Activated naive CD4-positive, alpha-beta T cell treated with anti-CD3 and anti-CD28 coated beads for 36 hours (primary cell): ENCODE measurements around the gene BCL6B. TPM values are rescaled to one million over a fixed set of nuclear protein-coding genes. Genes with fewer than 3 reads are reported as not detected.
A peak's percentile ranks its signal among the peaks of the same experiment; 100 is the strongest.

Source experiments
- CTCF ChIA-PET: fragments of 350-600 bp; sonication (Branson Sonifier 250); formaldehyde crosslinking; loops from one replicate; lab custom pipeline; 2021; ENCODE audit warnings: antibody characterized with exemption; lab: Charles Lee
- DNase-seq: peaks from one replicate; pipeline ENCODE4 v3.0.0-alpha.2; 2020
- H3K27ac Mint-ChIP-seq: one replicate; pipeline ENCODE4 v1.8.0; 2021; ENCODE audit warnings: mild to moderate bottlenecking, mixed read lengths
- H3K27me3 Mint-ChIP-seq: one replicate; pipeline ENCODE4 v1.8.0; 2021; ENCODE audit warnings: low read depth, mixed read lengths
- H3K36me3 Mint-ChIP-seq: one replicate; pipeline ENCODE4 v1.8.0; 2021; ENCODE audit warnings: low read depth, mixed read lengths
- H3K4me1 Mint-ChIP-seq: one replicate; pipeline ENCODE4 v1.8.0; 2021; ENCODE audit warnings: low read depth, mixed read lengths
- H3K4me3 Mint-ChIP-seq: one replicate; pipeline ENCODE4 v1.8.0; 2021; ENCODE audit warnings: mild to moderate bottlenecking, moderate library complexity, mixed read lengths
- H3K9me3 Mint-ChIP-seq: one replicate; pipeline ENCODE4 v1.8.0; 2021; ENCODE audit warnings: mixed read lengths
- intact Hi-C: fragments of 100-400 bp; cut with micrococcal nuclease; formaldehyde crosslinking; loops from one replicate; pipeline ENCODE4 v1.15.1; 2023
- total RNA-seq, 2 experiments: library from RNA; stranded (reverse); gene quantifications; one replicate each; pipeline ENCODE4 v1.2.3, GENCODE V29; 2021

The BCL6B gene
- total RNA-seq, 2 experiments from 2014 or later = 0.62 to 0.74 TPM

DNA sequence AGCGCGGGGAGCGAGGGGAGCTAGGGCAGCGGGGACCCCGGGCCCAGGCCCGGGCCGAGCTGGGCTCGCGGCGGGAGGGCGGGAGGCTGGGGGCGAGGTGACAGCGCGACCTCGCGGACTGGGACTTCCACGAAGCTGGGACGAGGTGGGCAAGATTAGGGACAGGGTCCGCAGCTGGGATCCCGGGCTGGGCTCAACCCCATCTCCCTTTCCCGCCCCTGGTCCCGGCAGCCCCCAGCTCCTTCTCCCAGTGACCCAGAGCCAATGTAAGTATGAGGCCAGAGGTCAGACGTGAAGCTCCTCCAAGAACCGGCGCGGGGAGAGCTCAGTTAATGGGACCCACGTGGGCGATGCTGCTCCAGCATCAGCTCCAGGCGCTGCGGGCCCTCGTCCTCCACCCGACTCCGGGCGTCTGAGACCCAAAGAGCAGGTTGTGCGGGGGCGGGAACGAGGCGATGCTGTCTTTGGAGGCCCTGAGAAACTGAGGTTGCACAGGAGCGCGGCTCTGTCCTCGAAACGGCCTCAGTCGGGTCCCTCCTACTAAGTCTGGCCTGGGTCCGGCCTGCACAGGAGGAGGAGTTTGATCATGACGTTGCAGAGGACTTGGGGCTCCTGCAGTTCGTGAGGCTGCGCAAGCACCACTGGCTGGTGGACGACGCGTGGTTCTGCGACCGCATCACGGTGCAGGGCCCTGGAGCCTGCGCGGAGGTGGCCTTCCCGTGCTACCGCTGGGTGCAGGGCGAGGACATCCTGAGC, 26.4 kb upstream of the BCL6B start:
- intact Hi-C loops = no loop called here
- Mint-ChIP-seq H3K36me3 (peaks cover 15% of the 10 kb centered on the region), H3K27ac (no peak overlapping the region), H3K9me3 (no peaks in the 10 kb centered on the region), H3K4me3 (no peak overlapping the region), H3K27me3 (no peaks in the 10 kb centered on the region), H3K4me1 (no peaks in the 10 kb centered on the region)
- DNase-seq = no peak
- CTCF ChIA-PET = interaction anchor here (0.7 to 4.8 kb wide), 3 partner anchors 8 to 87 kb away, joined by 3 to 19 read pairs (median 5); no protein-coding TSS in a partner anchor

DNA sequence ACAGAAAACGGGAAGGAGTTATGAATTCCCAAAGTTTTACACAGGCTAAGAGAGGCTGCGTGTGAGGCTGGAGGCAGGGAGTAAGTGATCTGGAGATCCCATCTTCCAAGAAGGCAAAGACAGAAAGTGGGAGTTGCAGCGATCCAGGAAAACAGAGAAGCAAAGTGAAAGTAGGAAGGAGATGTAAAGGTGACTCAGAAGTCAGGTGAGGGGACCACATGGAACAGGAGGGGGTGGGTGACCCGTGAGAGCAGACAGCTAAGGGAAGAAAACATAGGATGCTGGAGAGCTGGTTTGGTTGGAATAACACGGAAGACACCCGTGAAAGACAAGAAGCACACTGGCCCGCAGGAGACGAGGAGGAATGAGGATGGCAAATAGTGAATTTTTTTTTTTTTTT, 25.7 kb upstream of the BCL6B start:
- DNase-seq = no peak
- no peaks in the 10 kb centered on the region for H3K27me3 Mint-ChIP-seq
- no peak overlapping the region for H3K4me3 Mint-ChIP-seq
- peaks cover 17% of the 10 kb centered on the region for H3K36me3 Mint-ChIP-seq
- intact Hi-C loops = no loop called here
- no peaks in the 10 kb centered on the region for H3K4me1 Mint-ChIP-seq
- no peak overlapping the region for H3K27ac Mint-ChIP-seq
- CTCF ChIA-PET = no interaction called here
- H3K9me3 Mint-ChIP-seq = no peaks in the 10 kb centered on the region

DNA sequence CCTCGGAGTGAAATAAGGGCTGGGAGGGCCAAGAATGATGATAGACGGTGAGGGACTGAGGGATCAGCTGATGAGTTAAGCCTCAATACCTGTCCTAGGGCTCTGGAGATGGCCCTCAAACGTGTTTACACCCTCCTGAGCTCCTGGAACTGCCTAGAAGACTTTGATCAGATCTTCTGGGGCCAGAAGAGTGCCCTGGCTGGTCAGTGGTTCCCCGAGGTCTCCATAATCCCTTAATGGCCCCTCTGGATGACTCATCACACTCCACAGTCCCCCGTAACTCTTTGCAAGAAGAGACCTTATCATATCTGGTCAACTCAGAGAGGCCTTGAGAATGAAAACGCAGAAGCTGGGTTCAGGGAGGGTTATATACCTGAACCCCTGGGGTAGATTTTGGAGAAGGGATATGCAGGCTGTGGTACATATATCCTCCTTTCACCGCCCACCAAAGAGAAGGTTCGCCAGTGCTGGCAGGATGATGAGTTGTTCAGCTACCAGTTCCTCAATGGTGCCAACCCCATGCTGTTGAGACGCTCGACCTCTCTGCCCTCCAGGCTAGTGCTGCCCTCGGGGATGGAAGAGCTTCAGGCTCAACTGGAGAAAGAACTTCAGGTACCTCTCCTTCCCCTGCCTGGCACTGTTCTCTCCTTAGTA, 23.9 kb upstream of the BCL6B start:
- Mint-ChIP-seq H3K27ac (no peak overlapping the region), H3K27me3 (no peaks in the 10 kb centered on the region), H3K9me3 (no peaks in the 10 kb centered on the region), H3K4me3 (no peak overlapping the region), H3K36me3 (peaks cover 17% of the 10 kb centered on the region), H3K4me1 (no peaks in the 10 kb centered on the region)
- intact Hi-C loops = no loop called here
- no peak for DNase-seq
- CTCF ChIA-PET = interaction anchor here (0.6 to 1.8 kb wide), 6 partner anchors 23 to 129 kb away, joined by 3 to 8 read pairs (median 6); no protein-coding TSS in a partner anchor

DNA sequence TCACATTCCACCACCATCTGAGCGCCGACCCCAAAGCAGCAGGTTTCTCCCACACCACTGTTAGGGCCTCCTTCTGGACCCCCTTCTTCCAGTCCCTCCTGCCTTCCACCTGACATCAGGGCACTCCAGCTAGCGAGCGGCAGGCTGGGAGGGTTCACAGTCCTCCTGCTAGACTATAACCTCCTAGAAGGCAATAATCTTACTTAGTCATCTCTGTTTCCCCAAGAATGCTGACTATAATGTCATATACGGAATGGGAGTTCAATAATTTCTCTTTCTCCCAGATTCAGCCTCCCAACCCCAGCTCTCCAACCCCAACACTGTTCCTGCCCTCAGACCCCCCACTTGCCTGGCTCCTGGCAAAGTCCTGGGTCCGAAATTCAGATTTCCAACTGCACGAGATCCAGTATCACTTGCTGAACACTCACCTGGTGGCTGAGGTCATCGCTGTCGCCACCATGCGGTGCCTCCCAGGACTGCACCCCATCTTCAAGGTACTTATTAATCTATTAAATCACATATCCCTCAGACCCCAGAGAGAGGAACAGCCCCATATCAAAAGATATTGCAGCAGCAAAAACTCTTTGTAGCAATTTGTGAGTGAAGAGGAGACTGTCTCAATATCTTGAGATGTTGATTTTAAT, 21.4 kb upstream of the BCL6B start:
- H3K4me1 Mint-ChIP-seq = peaks cover 6% of the 10 kb centered on the region
- intact Hi-C loops = no loop called here
- H3K36me3 Mint-ChIP-seq = peaks cover 19% of the 10 kb centered on the region
- peak; percentile 66 for DNase-seq
- CTCF ChIA-PET = interaction anchor here (0.8 to 1.7 kb wide), 4 partner anchors 9 to 87 kb away, joined by 3 to 4 read pairs (median 4); no protein-coding TSS in a partner anchor
- H3K27ac Mint-ChIP-seq = no peak overlapping the region
- no peaks in the 10 kb centered on the region for H3K9me3 Mint-ChIP-seq
- no peaks in the 10 kb centered on the region for H3K27me3 Mint-ChIP-seq
- H3K4me3 Mint-ChIP-seq = no peak overlapping the region

DNA sequence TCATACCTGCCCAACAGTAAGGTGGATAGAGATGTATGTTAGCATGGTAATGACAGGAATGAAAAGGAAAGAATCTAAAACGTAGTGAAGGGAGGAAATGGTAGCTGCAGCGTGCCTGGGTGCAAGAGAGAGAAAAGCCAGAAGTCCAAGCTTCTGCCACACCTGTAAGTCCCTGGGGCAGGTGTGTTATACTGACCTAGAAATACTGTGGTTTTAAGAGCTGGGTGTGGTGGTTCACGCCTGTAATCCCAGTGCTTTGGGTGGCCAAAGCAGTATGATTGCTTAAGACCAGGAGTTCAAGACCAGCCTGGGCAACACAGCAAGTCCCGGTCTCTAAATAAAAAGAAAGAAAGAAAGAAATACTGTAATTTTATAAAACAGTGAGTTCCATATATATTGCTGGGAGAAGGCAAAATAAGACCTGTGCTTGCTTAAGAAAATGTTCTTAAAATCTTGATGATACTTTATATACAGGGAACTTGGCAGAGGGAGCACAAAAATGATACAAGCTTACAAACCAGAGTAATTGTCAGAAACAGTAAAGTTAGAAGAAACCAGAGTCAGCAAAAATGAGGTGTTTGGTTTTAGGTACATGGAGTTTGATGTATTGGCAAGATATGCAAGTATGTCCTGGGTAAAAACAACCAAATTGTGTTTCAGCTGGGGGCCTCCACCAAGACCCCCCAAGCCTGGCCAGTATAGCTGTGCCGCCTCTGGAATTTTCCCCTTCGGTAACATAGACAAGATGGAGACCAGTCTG, 20.4 kb upstream of the BCL6B start:
- H3K27me3 Mint-ChIP-seq = no peaks in the 10 kb centered on the region
- DNase-seq = no peak
- intact Hi-C loops = no loop called here
- H3K36me3 Mint-ChIP-seq = peaks cover 16% of the 10 kb centered on the region
- H3K4me3 Mint-ChIP-seq = no peak overlapping the region
- CTCF ChIA-PET = interaction anchor here (0.8 to 8.4 kb wide), 6 partner anchors 17 to 530 kb away, joined by 3 to 129 read pairs (median 4); no protein-coding TSS in a partner anchor
- peaks cover 6% of the 10 kb centered on the region for H3K4me1 Mint-ChIP-seq
- H3K9me3 Mint-ChIP-seq = no peaks in the 10 kb centered on the region
- no peak overlapping the region for H3K27ac Mint-ChIP-seq

DNA sequence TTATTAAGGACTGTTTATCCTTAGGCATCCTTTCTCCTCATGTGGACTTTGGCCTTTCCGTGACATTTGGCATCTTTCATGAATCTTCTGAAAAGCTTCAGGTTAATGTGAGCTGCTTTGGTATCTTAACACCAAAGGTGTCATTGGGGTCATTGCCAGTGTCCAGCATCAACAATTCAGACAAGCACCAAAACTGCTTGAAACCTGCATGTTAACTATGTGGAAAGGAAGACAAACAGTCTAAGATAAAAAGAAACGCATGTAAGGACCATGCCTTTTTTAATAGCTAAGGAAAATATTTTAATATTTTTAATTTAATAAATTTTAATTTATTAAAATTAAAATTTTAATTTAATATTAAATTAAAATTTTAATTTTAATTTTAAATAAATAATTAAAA, 19.1 kb upstream of the BCL6B start:
- intact Hi-C loops = loop anchor here (1.0 to 2.0 kb wide), 4 partner anchors 19 to 337 kb away; no protein-coding TSS in a partner anchor
- H3K27ac Mint-ChIP-seq = no peak overlapping the region
- peaks cover 14% of the 10 kb centered on the region for H3K36me3 Mint-ChIP-seq
- no peak overlapping the region for H3K4me3 Mint-ChIP-seq
- no peak for DNase-seq
- no peaks in the 10 kb centered on the region for H3K9me3 Mint-ChIP-seq
- CTCF ChIA-PET = interaction anchor here (0.8 to 8.4 kb wide), 24 partner anchors 10 to 532 kb away, joined by 3 to 129 read pairs (median 6); partner anchors contain the start of gene ALOX12
- H3K4me1 Mint-ChIP-seq = peaks cover 6% of the 10 kb centered on the region
- no peaks in the 10 kb centered on the region for H3K27me3 Mint-ChIP-seq

DNA sequence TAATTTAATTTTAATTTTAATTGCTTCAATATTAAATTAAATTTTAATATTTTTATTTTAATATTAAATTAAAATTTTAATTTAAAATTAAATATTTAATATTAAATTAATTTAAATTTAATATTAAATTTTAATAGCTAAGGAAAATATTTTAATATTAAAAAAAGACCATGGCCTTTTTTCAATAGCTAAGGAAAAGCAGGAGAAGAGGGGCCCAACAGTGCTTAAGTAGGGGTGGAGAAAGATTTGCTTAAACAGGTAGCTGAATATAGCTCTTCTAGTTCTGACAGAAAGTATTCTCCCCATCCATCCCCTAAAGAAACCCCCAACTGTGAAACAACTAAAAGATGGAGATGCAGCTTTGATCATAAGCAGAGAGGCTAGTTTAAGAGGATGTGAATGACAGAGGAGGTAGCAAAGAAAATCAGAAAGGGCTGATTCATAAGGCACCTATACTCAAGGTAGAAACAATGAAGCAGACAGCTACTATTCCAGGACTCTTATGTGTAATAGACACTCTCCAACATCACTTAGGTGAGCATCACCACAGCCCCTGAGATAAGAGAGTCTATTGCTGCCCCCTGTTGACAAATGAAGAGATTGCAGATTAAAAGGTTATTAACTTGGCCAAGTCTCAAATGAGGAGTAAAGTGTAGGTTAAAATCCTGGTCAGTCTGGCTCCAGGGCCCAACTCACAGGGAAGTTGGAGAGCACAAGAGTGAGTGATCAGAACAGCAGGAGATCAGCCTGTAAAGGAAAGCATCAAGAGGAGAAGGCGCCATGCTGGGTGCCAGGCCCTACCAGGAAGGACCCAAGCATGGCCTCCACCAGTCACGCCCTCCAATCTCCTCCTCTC, 18.2 kb upstream of the BCL6B start:
- no peak overlapping the region for H3K4me3 Mint-ChIP-seq
- CTCF ChIA-PET = interaction anchor here (0.6 to 8.4 kb wide), 34 partner anchors 11 to 367 kb away, joined by 3 to 129 read pairs (median 5); partner anchors contain the start of genes ALOX12 and XAF1
- H3K27me3 Mint-ChIP-seq = no peaks in the 10 kb centered on the region
- peaks cover 14% of the 10 kb centered on the region for H3K4me1 Mint-ChIP-seq
- intact Hi-C loops = loop anchor here (1.0 to 2.0 kb wide), 4 partner anchors 18 to 338 kb away; no protein-coding TSS in a partner anchor
- no peaks in the 10 kb centered on the region for H3K9me3 Mint-ChIP-seq
- DNase-seq = peak; percentile 53
- no peak overlapping the region for H3K27ac Mint-ChIP-seq
- H3K36me3 Mint-ChIP-seq = peaks cover 12% of the 10 kb centered on the region

DNA sequence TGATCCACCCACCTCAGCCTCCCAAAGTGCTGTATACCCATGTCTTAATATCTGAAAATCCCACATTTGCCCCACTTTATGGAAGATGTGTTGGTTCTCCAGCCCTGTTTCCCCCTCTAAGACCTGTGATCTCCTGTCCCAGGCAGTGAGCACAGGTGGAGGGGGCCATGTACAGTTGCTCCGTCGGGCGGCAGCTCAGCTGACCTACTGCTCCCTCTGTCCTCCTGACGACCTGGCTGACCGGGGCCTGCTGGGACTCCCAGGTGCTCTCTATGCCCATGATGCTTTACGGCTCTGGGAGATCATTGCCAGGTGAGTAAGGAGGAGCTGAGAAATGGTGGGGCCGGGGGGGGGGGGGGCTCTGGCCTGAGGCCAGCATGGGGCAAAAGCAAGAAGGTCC, 17.1 kb upstream of the BCL6B start:
- CTCF ChIA-PET = interaction anchor here (0.7 to 8.4 kb wide), 10 partner anchors 12 to 386 kb away, joined by 3 to 129 read pairs (median 8); partner anchors contain the start of gene ALOX12
- intact Hi-C loops = loop anchor here (2.0 kb wide), 1 partner anchor 163 kb away; no protein-coding TSS in a partner anchor
- Mint-ChIP-seq H3K9me3 (no peaks in the 10 kb centered on the region), H3K4me1 (peaks cover 25% of the 10 kb centered on the region), H3K27me3 (no peaks in the 10 kb centered on the region), H3K27ac (no peak overlapping the region), H3K36me3 (peaks cover 9% of the 10 kb centered on the region), H3K4me3 (no peak overlapping the region)
- no peak for DNase-seq

DNA sequence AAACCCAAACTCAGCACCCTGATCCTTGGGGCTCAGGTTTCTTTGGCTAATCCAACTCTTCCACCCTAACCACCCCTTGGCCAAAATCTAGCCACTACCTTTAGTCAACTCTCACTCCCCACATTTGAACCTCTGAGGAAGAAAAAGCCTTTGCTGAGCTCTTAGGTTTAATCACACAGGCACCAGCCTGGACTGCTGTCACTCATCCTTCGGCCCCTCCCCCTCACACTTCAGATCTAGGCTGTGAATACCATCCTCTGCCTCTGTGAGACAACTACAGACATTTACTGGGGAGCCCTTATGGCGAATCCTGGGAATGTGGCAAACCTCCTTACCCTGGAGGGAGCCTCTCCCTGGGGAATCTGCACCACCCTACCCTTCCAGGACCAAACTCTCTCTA, 15.7 kb upstream of the BCL6B start:
- intact Hi-C loops = no loop called here
- H3K27ac Mint-ChIP-seq = no peak overlapping the region

DNA sequence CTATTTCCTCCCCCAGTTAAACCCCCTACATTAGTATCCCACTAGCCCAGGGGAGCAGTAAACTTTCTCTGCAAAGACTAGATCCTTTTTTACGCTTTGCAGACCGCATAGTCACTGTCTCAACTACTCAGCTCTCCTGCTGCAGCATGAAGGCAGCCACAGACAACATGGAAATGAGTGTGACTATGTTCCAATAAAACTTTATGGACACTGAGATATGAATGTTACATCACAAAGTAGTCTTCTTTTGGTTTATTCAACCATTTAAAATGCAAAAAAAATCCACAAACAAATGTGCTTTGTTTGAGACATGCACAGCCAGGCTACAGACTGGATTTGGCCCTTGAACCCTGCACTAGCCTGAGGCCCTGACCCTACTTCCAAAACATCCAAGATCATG, 12.3 kb upstream of the BCL6B start:
- intact Hi-C loops = loop anchor here (5.0 kb wide), 2 partner anchors 568 to 1372 kb away; partner anchors contain the start of genes PIMREG and RPL26
- H3K36me3 Mint-ChIP-seq = peaks cover 26% of the 10 kb centered on the region
- CTCF ChIA-PET = interaction anchor here (0.9 to 1.7 kb wide), 2 partner anchors 11 to 96 kb away, joined by 5 to 7 read pairs; no protein-coding TSS in a partner anchor
- peaks cover 34% of the 10 kb centered on the region for H3K4me1 Mint-ChIP-seq
- no peak for DNase-seq
- H3K9me3 Mint-ChIP-seq = no peaks in the 10 kb centered on the region
- peak overlapping the region; percentile 44 for H3K4me3 Mint-ChIP-seq
- H3K27ac Mint-ChIP-seq = peak overlapping the region; percentile 46
- no peaks in the 10 kb centered on the region for H3K27me3 Mint-ChIP-seq

More for the DNA sequence above, 15.7 kb upstream of the BCL6B start:
- Mint-ChIP-seq H3K9me3 (no peaks in the 10 kb centered on the region), H3K27me3 (no peaks in the 10 kb centered on the region), H3K4me1 (peaks cover 34% of the 10 kb centered on the region), H3K4me3 (no peak overlapping the region), H3K36me3 (peaks cover 4% of the 10 kb centered on the region)
- CTCF ChIA-PET = interaction anchor here (4.9 to 8.4 kb wide), 2 partner anchors 93 to 97 kb away, joined by 69 to 129 read pairs; no protein-coding TSS in a partner anchor
- DNase-seq = peak; percentile 31
